B cell (primary cell): Measurements from ENCODE around the gene LRTM1.

ENCODE experiments used
- EZH2 ChIP-seq: IDR thresholded peaks from 2 replicates; pipeline ENCODE4 v1.6.1; 2012; ENCODE audit warnings: borderline replicate concordance, low read depth, mild to moderate bottlenecking, moderate library complexity, low read length; ENCODE audit not compliant: insufficient read depth, poor library complexity, severe bottlenecking
- TF ChIP-seq, protein P1 (sequence below): fragments of 200-600 bp; IDR thresholded peaks from one replicate; pipeline ENCODE4 v1.8.0; 2022; ENCODE audit warnings: antibody characterized with exemption, mild to moderate bottlenecking

DNA sequence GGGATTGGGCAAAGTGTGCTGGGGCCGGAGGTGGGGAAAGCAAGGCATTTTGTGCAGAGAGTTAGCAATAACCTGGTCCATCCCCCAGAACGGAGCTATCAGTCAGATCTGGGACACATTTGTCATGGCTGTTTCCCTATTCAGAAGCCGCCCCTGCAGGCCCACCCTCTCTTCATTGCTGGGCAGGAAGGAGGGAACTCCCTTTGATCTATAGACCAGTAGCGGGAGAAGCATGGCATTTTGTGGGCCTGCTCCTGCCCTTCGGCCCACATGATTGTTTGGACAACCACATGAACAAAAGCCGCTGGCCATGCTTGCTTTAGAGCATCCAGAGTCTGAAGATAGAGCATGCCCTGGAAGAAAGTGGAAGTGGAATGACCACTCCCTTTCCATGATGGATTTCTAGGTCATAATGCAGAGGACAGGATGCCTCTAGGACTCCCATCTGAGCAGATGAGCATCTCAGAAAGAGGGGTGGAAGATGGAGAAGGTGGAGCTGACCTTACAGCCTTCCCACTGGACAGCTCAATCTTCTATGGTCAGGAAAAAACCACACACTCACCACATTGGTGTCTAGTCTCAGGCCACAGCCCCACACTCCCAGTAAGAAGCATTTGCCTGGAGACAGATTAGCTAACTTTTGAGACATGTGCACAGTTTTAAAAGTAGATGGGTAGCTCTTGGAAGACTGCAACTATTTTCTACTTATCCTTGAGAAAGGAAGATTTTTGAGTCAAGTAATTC, 11.9 kb upstream of the LRTM1 start:
- no peak for TF ChIP-seq EZH2
- TF ChIP-seq, protein P1, sequence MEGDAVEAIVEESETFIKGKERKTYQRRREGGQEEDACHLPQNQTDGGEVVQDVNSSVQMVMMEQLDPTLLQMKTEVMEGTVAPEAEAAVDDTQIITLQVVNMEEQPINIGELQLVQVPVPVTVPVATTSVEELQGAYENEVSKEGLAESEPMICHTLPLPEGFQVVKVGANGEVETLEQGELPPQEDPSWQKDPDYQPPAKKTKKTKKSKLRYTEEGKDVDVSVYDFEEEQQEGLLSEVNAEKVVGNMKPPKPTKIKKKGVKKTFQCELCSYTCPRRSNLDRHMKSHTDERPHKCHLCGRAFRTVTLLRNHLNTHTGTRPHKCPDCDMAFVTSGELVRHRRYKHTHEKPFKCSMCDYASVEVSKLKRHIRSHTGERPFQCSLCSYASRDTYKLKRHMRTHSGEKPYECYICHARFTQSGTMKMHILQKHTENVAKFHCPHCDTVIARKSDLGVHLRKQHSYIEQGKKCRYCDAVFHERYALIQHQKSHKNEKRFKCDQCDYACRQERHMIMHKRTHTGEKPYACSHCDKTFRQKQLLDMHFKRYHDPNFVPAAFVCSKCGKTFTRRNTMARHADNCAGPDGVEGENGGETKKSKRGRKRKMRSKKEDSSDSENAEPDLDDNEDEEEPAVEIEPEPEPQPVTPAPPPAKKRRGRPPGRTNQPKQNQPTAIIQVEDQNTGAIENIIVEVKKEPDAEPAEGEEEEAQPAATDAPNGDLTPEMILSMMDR, result no peak
